Measurements from ENCODE around the gene LMAN2.

GRCh38 chr5:177393990-177394389 is 42.5 kb upstream of the LMAN2 start:
- TF ChIP-seq EZH2phosphoT487 (IDR thresholded peaks at IDR 0.05; ENCODE audit: borderline replicate concordance, low read length): no peak
- no peak for TF ChIP-seq CTCF (IDR thresholded peaks at IDR 0.05; ENCODE audit: low read depth, low read length, poor library complexity, severe bottlenecking)
